ENCODE results near the gene NEB. TPM values are rescaled to one million over a fixed set of nuclear protein-coding genes. Genes with fewer than 3 reads are reported as not detected.

The NEB gene
- total and polyA plus RNA-seq, 2 experiments from 2014 or later = 0.40 to 1.2 TPM

DNA sequence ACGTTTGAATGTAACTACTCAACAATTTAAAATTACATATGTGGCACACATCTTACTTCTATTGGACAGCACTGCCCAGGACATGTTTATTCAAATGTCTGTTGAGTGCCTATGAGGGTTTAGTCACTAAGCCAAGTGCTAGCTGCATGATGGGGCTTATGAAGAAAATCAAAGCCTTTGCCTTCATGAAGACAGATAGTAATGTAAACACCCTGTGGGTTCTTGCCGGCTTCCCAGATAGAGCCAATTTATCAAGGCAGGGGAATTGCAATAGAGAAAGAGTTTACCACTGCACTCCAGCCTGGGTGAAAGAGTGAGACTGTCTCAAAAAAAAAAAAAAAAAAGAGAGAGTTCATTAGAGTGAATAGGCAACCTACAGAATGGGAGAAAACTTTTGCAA lies 43.7 kb upstream of the NEB start:
- TF ChIP-seq, protein P1, sequence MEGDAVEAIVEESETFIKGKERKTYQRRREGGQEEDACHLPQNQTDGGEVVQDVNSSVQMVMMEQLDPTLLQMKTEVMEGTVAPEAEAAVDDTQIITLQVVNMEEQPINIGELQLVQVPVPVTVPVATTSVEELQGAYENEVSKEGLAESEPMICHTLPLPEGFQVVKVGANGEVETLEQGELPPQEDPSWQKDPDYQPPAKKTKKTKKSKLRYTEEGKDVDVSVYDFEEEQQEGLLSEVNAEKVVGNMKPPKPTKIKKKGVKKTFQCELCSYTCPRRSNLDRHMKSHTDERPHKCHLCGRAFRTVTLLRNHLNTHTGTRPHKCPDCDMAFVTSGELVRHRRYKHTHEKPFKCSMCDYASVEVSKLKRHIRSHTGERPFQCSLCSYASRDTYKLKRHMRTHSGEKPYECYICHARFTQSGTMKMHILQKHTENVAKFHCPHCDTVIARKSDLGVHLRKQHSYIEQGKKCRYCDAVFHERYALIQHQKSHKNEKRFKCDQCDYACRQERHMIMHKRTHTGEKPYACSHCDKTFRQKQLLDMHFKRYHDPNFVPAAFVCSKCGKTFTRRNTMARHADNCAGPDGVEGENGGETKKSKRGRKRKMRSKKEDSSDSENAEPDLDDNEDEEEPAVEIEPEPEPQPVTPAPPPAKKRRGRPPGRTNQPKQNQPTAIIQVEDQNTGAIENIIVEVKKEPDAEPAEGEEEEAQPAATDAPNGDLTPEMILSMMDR (IDR thresholded peaks at IDR 0.05; ENCODE audit: low read depth, low read length) = no peak
- Histone ChIP-seq H3K27me3 (no peaks in the 10 kb centered on the region), H3K4me1 (ENCODE audit: low read depth) (no peaks in the 10 kb centered on the region), H3K9me3 (ENCODE audit: low read depth) (no peaks in the 10 kb centered on the region), H3K4me3 (no peak overlapping the region), H3K36me3 (peaks cover 13% of the 10 kb centered on the region), H3K27ac (no peak overlapping the region)
- no peak for DNase-seq (ENCODE audit: low read depth in 1 of 2, low spot score in 1 of 2)

DNA sequence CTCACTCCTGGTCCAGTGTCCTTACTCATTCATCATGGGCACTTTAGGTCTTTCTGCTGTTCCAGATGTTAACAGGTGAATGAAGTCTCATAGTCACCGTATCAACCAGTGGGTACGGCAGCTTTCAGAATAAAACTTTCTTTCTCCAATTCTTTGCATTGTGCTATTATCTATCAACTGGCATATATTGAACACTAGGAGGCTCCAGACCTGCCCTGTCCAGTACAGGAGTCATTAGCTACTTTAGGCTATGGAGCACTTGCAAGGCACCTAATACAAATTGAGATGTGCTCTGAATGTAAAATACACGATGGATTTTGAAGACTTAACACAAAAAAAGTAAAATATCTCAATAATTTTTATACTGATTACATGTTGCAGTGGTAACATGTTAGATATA lies 43.2 kb upstream of the NEB start:
- H3K27me3 ChIP-seq = no peaks in the 10 kb centered on the region
- H3K9me3 ChIP-seq (ENCODE audit: low read depth) = no peaks in the 10 kb centered on the region
- peaks cover 13% of the 10 kb centered on the region for H3K36me3 ChIP-seq
- no peak for DNase-seq (ENCODE audit: low read depth in 1 of 2, low spot score in 1 of 2)
- H3K4me1 ChIP-seq (ENCODE audit: low read depth) = no peaks in the 10 kb centered on the region
- H3K27ac ChIP-seq = no peak overlapping the region
- TF ChIP-seq, protein P1 (IDR thresholded peaks at IDR 0.05; ENCODE audit: low read depth, low read length) = peak; percentile 18
- H3K4me3 ChIP-seq = no peak overlapping the region

DNA sequence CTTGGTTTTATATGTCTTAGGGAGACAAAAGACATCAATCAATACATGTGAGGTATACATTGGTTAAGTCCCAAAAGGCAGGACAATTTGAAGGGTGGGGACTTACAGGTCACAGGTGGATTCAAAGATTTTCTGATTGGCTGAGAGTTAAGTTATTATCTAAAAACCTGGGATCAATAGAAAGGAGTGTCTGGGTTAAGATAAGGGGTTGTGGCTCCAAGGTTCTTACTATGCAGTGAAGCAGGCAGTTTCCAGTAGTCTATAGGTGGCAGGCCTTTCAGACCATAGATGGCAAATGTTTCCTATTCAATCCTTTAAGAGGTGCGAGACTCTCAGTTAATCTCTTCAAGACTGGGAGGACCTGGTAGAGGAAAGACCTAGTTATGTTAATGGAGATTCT lies 42.1 kb upstream of the NEB start:
- Histone ChIP-seq H3K27ac (no peak overlapping the region), H3K4me3 (no peak overlapping the region), H3K9me3 (ENCODE audit: low read depth) (no peaks in the 10 kb centered on the region), H3K27me3 (no peaks in the 10 kb centered on the region), H3K4me1 (ENCODE audit: low read depth) (no peaks in the 10 kb centered on the region), H3K36me3 (peaks cover 9% of the 10 kb centered on the region)
- no peak for DNase-seq (ENCODE audit: low read depth in 1 of 2, low spot score in 1 of 2)
- TF ChIP-seq, protein P1 (IDR thresholded peaks at IDR 0.05; ENCODE audit: low read depth, low read length) = no peak

DNA sequence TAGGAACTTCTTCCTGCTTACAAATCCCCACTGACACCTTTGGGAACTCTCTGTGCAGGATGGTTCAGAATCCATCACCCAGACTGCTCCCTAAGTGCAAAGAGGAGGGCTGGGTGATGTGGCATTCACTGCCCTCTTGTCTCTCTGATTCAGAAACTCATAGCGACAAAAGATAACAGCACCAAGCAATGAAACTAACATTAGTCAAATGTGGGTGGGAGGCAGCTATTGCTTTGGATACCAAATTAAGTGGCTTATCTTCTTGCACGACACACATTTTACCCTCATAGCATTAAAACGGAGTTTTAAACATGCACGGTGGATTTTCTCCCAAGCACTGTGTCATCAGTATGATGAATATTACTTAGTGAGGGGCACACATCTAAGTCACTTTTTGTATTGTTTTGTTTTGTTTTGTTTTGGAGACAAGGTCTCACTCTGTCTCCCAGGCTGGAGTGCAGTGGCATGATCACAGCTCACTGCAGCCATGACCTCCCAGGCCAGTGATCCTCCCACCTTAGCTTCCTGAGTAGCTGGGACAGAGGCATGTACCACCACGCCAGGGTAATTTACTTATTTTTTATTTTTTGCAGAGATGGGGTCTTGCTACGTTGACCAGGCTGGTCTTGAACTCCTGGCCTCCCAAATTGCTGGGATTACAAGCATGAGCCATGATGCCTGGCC lies 40.9 kb upstream of the NEB start:
- peak in 1 of 2 donors; percentile 33 for DNase-seq (ENCODE audit: low read depth in 1 of 2, low spot score in 1 of 2)
- TF ChIP-seq, protein P1 (IDR thresholded peaks at IDR 0.05; ENCODE audit: low read depth, low read length) = no peak
- no peak overlapping the region for H3K27ac ChIP-seq
- no peak overlapping the region for H3K4me3 ChIP-seq
- no peaks in the 10 kb centered on the region for H3K9me3 ChIP-seq (ENCODE audit: low read depth)
- H3K27me3 ChIP-seq = no peaks in the 10 kb centered on the region
- H3K36me3 ChIP-seq = peaks cover 9% of the 10 kb centered on the region
- H3K4me1 ChIP-seq (ENCODE audit: low read depth) = no peaks in the 10 kb centered on the region

DNA sequence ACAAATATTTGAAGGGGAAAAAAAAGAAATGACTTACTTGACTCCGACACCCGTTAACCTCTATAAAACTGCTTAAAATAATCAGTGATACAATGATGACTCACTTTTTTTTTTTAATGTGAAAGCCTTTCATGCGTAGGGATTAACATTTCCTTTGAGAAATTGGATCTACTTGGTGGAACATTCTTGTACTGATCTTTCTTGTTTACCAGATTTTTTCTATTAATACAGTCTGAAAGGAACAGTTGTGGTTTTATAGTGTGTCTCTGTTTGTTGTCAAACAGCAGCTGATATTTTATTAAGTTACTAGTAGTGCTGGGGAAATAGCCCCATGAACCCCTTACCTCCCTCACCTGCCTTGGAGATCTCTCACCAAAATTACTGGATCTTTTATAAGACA lies 40.2 kb upstream of the NEB start:
- TF ChIP-seq, protein P1 (IDR thresholded peaks at IDR 0.05; ENCODE audit: low read depth, low read length) = no peak
- H3K27ac ChIP-seq = no peak overlapping the region
- DNase-seq (ENCODE audit: low read depth in 1 of 2, low spot score in 1 of 2) = peak in 1 of 2 donors; percentile 72
- H3K36me3 ChIP-seq = peaks cover 9% of the 10 kb centered on the region
- no peaks in the 10 kb centered on the region for H3K9me3 ChIP-seq (ENCODE audit: low read depth)
- H3K27me3 ChIP-seq = no peaks in the 10 kb centered on the region
- no peak overlapping the region for H3K4me3 ChIP-seq
- H3K4me1 ChIP-seq (ENCODE audit: low read depth) = no peaks in the 10 kb centered on the region
